ENCODE results near the gene SCN4A.

SCN4A gene

DNA sequence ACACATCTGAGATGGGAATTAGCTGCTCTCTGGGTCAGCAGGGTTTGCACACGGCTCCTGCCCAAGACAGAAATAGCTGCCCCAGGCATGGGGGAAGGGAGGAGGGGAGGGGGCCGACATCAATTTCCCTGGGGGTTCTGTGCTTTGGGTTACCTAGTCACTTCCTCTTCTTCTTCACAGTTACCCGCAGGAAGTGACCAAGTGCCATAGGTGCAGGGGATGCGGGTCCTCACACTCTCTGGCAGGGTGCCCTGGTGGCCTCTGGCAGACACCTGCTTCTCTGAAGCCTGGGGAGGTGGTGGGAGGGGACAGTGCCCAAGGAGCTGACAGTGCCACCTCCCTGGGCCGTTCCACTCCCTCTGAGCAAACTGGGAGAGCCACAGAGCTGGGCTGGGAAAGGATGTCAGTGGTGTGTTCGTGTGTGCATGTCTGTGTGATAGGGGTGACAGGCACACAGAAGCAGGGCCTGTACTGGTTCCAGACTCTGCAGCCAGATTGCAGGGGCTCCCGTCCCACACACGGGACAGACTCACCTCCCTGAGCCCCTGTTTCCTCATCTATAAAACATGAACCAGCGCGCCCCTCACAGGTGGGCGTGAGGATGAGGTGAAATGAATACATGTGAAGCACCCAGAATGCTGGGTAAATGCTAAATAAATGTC lies 18.2 kb downstream of the SCN4A start:
- peak; percentile 58 for DNase-seq

DNA sequence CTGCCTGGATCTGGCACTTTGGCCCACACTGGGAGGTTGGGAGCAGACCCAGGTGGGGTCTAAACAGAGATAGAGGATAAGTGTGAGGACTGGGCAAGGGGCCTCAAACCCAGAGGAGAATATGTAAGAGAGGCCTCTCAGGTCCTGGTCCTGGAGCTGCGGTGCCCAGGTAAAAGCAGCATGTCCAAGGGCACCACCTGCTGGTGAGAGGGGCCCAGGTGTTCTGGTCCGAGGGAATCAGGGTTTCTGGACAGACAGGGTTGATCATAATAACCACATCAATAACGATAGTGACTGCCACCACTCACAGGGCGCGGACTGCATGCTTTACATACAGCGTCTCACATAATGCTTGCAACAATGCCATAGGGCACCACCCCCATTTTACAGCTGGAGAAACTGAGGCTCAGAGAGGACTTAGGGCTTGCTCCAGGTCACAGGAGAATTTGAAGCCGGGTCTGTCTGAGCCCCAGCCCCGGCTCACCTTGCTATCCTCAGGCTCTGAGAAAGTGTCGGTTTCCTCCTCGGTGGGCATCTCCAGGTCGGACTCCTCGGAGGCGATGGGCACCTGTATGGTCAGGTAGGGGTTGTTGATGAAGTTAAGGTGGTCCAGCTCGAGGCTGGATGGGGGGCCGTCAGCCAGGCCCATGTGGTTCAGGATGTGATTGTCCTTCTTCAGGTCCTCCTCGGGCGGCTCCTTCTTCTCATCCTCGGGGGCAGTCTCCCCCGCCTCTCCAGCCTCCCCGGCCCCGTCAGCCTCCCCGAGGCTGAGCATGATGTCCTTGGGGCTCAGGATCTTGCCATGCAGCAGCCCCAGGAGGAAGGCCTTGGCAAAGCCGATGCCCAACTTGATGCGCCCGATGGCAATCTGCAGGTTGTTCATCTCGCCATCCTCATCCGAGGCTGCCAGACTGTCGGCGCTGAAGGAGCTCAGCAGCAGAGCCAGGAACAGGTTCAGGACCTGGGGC lies 21.5 kb downstream of the SCN4A start:
- DNase-seq: peak; percentile 53

DNA sequence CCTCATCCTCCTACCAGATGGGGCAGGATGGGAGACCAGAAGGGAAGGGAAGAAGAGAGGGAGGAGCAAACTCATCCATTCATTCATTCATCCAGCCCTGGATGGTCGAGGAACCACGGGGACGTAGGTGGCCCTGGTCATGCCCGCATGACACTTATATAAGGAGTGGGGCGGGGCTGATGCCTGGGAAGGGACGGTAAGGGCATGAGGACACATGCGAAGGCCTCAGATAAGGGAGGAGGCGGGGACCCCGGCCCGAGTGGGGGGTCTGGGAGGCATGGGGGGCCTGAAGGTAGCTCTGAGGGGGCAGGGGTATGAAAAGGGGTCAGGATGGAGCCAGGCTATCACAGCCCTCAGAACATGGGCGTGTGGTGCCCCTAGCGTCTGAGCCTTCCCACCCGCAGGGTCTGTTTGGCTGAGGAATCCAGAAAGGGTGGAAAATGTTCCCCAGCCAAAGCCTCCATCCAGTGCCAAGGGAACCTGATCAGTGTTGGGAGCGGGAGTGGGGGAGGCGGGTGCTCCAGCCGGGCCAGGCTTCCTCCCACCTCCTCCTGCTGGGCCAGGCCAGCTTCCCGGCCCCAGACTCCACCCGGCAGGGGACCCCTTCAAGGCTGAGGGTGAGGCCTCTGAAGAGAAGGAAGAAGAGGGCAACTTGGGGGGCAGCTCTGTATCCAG lies 23.0 kb downstream of the SCN4A start:
- no peak for DNase-seq

DNA sequence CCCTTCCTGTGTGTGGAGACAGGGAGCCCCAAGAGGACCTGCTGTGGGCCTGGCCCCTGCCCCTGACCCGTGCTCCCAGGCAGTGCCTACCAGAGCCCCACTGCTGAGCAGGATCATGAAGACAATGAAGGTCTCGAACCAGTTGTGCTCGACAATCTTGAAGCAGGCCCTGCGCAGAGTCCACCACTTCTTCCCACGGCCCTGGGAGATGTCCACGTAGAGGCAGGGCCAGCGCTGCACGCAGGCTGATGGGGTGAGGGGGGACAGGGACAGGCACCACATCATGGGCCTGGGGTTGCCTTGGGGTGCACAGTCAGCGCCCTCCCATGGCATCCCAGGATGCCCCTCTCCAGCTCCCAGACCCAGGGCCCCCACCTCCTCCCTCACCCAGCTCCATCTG lies 24.2 kb downstream of the SCN4A start:
- no peak for DNase-seq

DNA sequence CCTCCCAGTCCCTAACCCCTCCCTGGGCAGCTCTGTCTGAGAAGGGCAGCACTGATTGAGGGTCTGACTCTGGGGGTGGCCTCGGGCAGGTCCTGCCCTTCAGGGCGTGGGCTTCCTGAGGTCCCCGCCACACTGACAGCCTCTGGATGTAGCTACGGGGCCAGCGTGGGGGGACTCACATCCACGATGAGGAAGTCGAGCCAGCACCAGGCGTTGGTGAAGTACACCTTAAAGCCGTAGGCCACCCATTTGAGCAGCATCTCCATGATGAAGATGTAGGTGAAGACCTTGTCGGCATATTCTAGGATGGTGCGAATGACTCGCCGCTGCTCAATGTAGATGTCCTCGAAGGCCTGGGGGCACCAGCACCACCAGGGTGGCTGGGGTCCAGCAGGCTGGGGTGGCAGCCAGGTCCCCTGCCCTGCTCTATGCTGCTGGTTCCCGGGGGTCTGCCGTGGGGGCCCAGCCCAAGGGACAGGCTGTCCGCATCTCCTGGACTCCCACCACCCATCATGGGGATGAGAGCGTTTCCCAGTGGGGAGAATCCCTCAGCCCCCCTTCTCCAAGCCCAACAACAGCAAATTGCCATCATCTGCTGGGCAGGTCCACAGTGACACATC lies 24.9 kb downstream of the SCN4A start:
- DNase-seq: no peak

DNA sequence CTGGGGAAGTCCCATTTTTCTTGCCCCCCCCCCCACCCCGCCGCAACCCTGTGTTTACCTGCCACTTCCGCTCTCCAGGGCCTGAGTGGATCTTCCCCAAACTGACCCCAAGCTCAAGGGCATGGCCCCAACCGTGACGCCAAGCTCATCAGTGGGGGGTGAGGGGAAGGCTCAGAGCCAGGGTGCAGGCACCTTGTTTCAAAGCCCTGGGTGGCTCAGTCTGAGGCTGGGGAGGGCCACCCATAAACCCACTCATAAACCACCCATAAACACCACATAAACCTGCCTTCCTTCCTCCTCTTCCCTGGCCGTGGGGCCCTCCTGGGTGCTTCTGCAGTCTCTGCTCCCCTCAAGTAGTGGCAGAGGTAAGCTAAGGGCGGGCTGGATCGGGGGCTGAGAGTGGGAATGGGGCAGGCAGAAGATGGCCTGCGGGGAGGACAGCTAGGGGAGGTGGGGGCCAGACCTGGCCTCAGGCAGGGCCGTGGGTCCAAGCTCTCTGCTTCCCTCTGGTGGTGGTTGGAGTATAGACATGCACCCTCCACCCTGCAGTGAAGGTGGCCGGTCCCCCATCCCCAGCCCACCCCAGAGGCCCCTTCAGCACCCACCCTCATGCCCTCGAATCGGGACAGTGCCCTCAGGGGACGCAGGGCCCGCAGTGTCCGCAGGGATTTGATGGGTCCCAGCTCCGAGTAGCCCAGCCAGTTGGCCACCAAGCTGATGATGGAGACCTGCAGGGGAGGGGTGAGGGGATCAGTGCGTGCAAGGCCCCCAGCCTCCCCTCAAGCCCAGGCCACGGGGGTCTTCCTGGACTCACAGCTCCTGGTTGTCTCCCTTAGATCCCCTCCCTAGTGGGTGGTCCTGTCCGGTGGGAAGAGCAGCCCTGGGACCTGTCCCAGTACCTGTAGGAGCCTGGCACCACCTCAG lies 26.0 kb downstream of the SCN4A start:
- peak; percentile 69 for DNase-seq

DNA sequence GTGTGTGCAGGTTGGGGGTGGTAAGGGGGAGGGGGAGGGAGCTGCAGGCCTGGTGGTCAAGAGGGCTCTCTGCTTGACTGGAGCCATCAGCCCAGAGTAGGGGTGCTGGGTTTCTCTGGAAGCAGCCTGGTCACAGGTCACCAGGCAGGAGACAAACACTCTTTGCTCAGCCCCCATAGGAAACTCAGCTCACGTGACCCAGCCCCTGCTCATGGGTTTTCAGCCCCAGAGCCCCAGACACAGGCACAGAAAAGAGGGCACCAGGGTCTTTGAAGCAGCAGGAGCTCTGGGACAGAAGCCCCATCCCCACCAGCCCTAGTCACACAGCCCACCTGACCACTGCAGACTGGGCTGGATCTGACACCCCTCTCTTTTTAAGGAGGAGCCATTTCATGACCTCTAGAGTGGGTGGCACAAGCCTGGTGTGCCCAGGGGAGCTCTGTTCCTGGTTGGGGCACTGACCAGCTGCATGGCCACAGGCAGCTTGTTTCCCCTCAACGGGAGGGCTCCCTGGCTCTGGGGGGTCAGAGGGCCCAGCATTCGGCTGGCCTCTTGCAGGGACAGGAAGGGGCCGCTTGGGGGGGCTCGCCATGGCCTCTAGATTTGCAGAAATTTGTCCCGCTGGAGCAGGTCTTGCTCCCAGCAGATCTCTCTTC lies 26.8 kb downstream of the SCN4A start:
- DNase-seq: no peak

DNA sequence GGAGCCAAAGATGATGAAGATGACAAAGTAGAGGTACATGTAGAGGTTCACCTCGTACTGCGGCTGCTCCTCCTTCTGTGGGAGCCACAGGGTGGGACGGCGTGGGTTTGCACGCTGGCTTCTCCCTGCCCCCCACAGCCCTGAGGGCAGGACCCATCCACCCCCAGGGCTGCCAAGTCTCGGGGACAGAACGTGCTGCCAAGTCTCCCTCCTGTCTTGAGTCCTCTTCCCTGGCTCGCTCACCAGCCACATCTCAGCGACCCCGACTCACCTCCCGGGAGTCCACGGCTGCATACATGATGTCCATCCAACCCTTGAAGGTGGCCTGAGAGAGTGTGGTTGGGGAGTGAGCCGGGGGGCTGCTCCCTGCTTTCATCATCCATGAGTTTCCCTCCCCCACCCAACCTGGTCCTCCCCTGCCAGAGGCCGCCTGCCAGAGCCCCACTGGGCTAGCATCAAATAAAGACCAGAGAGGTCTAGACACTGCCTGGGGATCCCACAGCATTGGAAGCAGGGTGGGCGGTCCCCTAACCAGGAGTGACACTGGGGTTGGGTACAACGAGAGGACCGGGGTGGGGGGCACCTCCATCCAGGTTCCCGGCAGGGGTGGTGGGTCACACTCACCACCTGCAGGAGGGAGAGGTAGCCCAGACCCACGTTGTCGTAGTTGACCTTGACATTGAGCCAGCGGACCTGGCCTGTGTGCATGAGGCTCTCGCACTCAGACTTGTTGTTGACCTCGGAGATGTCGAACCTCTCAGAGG lies 27.8 kb downstream of the SCN4A start:
- DNase-seq: no peak

DNA sequence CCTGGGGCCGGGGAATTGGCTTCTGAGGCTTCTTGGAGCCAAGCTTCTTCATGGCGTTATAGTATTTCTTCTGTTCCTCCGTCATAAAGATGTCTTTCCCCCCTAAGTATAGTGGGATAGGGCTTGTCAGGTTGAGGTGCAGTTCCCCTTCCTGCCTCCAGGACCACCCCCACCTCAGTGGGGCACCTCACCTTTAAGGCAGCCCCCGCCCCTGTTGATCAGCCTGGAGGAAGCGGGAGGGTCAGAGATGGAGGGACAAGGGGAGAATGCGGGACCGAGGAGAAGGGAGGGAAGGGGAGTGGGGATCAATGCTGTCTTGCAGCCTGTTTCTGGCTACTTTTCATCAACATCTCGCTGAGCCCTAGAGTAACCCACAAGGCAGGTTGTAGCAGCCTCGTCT lies 29.0 kb downstream of the SCN4A start:
- DNase-seq: no peak

DNA sequence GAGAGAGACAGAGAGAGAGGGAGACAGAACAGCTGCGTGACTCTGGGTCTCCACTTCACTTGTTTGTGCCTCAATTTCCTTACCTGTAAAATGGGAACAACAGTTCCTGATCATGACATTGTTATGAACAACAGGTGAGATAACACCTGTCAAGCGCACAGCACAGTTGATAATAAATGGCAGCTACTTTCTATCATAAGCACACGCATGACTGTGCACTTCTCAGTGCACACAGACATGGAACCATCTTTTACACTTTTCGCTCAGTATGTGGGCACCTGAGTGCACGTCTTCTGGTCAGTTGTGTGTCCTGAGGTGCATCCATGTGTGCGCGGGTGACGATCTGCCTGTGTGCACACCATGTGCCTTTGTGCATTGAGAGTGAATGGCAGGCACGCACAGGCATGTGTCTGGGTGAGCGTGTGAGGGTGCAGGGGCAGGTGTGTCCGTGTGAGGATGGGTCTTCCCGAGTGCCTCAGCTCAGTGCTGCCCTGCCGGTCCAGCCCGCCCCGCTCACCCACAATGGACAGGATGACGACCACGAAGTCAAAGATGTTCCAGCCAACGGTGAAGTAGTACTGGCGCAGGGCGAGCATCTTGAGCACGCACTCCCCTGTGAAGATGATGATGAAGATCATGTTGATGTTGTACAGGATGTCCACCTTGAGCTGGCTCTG lies 30.3 kb downstream of the SCN4A start:
- no peak for DNase-seq

DNA sequence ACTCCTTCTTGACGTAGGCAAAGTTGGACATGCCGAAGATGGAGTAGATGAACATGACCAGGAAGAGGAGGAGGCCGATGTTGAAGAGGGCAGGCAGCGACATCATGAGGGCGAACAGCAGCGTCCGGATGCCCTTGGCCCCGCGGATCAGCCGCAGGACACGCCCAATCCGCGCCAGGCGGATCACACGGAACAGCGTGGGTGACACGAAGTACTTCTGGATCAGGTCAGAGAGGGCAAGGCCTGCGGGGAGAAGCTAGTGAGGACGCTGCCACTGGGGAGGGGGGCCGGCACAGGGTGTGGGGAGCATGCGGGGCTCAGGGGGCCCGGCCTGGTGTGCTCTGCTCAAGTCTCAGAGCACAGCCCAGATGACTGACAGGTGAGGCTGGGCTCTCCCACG lies 31.0 kb downstream of the SCN4A start:
- DNase-seq: no peak

DNA sequence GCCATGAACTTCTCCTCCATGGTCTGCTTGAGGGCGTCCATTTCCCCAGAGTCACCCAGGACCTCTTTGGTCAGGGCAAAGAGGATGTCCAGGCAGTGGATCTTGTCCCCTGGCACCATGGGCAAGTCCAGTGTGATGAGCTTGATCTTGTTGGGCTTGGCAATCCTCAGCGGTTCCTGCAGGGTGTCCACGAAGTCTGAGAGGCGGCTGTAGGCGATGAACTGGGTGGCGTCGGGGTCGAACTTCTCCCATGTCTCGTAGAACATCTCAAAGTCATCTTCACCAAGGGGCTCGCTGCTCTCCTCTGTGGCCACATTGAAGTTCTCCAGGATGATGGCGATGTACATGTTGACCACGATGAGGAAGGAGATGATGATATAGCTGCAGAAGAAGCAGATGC lies 31.6 kb downstream of the SCN4A start:
- DNase-seq: no peak

DNA sequence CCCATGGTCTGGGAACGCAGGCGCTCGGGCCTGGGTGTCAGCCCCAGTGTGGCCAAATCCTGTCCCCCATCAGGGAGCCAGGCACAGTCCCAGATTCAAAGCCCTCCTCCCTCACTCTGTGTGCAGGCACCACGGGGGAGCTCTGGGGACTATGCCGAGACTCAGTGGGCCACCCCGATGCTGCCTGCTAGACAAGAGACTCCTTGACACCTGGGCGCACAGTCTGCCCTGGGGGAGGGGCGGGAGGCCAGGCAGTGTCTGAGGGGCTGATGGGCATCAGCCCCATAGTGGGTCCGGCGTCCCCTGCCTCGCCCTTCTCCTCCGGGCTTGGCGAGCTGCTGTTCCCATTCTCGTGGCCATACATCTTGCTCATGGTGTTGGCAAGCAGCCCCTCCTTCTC lies 32.1 kb downstream of the SCN4A start:
- DNase-seq: no peak

DNA sequence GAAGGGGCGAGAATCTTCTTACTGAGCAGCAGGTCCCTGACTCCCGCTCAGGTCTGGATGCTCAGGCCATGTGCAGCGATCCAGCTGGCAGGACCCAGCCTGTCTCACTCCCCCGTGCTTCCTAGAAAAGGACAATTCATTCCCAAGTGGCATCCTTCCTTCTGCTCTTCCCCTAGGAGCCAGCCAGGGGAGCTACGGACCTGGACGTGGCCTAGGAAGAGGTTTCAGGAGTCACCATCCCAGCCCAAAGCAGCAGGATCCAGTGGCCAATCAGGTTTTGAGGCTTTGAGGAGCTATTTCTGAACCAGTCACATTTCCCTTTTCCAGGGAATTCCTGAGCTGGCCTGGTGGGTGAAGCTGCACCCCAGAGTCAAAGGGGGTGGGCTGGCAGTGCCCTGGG lies 32.8 kb downstream of the SCN4A start:
- no peak for DNase-seq

DNA sequence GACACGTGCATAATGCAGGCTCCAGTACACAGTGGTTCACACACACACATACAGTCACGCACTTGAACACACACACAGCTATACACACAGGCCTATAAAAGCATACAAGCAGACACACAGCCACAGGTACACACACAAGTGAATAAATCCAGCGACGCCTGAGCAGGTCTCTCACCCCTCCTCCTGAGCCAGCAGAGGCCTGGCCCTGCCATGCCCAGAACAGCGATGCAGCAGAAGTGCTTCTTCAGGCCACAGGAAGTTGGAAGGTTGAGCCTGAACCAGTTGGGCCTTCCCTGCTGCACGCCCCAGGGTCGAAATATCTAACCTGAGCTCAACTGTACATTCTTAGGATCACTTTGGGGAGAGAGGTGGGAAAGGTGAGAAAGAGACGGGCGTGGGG lies 33.3 kb downstream of the SCN4A start:
- no peak for DNase-seq

DNA sequence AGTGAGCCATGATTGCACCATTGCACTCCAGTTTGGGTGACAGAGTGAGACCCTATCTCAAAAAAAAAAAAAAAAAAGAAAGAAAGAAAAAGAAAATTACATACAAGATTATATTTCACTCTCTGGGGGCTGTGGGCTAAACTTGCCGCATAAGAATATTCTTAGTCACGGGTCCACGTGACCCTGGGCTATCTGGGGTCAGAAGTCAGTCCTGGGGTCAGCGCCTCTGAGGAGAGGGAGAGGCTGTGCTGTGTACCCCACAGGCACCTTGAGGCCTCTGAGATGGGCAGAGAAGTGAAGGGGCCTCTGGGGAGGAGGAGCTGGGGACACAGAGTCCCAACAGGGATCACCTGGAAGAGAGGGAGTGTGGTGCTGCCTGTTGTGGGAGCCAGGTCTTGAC lies 34.8 kb downstream of the SCN4A start:
- no peak for DNase-seq

DNA sequence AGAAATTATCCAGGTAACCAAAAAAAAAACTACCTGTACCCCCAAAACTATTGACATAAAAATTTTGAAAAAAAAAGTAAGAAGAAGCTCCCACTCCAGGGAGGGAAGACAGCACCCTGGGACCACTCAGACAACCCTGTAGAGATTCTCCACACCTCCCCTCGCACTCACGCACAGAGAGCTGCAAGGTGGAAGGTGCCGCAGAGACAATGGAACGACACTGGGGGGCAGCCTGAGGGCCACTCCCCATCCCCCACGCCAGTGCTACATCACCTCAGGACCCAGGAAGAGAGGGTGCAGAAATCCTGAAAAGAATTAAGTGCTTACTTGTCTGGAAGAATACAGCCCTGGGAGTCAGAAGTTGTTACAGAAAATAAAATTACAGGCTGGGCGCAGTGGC lies 35.4 kb downstream of the SCN4A start:
- DNase-seq: no peak

DNA sequence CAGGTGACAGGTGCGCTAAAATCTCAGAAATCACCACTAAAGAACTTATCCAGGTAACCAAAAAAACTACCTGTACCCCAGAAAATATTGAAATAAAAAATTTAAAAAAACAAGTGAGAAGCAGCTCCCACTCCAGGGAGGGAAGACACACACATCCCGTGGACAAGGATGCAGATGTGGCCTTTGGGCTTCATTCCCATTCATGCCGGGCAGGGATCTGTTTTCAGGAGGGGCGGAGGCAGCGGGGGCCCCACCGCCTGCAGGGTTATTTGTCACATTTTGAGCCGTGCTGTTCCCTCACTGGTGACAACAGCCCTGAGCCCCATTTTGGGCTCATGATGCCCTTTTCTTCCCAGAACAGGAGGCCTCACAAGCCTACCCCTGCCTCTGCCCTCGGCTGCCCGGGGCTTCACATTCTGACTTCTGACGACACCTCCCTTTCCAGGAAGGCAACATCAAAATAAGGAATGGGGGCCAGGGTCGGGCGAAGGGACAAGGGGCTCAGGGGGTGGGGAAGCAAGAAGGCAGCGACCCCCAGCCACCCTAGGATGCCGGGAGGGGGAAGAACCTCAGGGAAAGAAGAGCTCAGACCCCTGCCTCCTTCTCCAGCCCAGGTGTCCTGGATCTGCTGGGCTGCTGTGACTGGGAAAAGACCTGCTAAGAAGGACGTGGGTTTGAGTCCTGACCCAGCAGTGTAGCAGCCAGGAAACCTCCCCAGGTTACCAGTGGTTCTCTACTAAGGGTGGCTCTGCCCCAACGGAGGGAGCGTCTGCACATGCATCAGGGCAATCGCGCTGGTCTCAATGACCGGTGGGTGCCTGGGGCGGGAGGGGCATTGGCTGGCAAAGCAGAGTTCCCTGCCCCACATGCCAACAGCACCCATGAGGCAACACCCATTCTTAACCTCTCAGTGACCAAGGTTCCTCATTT lies 38.3 kb downstream of the SCN4A start:
- DNase-seq: no peak

DNA sequence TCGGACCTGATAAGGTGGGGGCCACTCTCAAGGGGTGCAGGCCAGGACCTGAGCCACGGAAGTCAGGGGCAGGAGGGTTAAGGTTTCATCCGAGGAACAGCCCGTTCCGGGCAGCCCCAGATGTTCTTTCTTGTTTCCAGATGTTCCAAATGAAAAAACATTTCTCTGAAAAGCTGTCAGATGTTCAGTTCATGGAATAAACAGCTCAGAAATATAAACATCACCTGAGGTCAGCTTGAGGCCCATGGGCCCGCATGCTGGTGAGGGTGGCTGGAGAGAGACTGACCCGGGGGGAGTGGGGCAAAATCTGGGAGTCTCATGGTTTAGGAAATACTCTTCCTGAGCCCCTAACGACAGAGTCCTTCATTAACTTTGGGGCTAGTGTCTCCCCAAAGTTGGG lies 39.1 kb downstream of the SCN4A start:
- DNase-seq: no peak
